GM23338 (cell line): ENCODE results near the gene METTL26. TPM values are rescaled to one million over a fixed set of nuclear protein-coding genes. Genes with fewer than 3 reads are reported as not detected.
A peak's percentile ranks its signal among the peaks of the same experiment; 100 is the strongest.

ENCODE experiments used
- ATAC-seq: fragments of 200-7000 bp; cut with Tn5 transposase; 3 replicates; pipeline ENCODE4 v1.9.1; 2020
- DNase-seq: peaks from one replicate; pipeline ENCODE4 v3.0.0-alpha.2; 2015; ENCODE audit warnings: low spot score
- H2AFZ ChIP-seq: fragments of 200-600 bp; sonication (generic); 2 replicates; pipeline ENCODE4 v1.8.0; 2016; ENCODE audit warnings: antibody characterized with exemption, mild to moderate bottlenecking, moderate library complexity
- H3F3A ChIP-seq: fragments of 200-600 bp; sonication (generic); replicated peaks from 2 replicates; pipeline ENCODE4 v1.8.0; 2017; ENCODE audit warnings: antibody characterized with exemption, mixed run types, low read depth
- H3K27ac ChIP-seq: fragments of 200-600 bp; sonication (generic); 2 replicates; pipeline ENCODE4 v1.6.1; 2016; ENCODE audit warnings: low read depth
- H3K27me3 ChIP-seq: fragments of 200-600 bp; sonication (generic); 2 replicates; pipeline ENCODE4 v1.8.0; 2016; ENCODE audit warnings: mild to moderate bottlenecking, mixed run types, moderate library complexity; ENCODE audit not compliant: insufficient read depth
- H3K36me3 ChIP-seq: fragments of 200-600 bp; sonication (generic); 2 replicates; pipeline ENCODE4 v1.8.0; 2016; ENCODE audit warnings: mild to moderate bottlenecking; ENCODE audit not compliant: insufficient read depth
- H3K4me1 ChIP-seq: fragments of 200-600 bp; sonication (generic); 2 replicates; pipeline ENCODE4 v1.8.0; 2016; ENCODE audit warnings: mild to moderate bottlenecking, moderate library complexity; ENCODE audit not compliant: insufficient read depth
- H3K4me2 ChIP-seq: fragments of 200-600 bp; sonication (generic); 2 replicates; pipeline ENCODE4 v1.7.1; 2017; ENCODE audit warnings: mixed run types
- H3K4me3 ChIP-seq: fragments of 200-600 bp; sonication (generic); 2 replicates; pipeline ENCODE4 v1.6.1; 2016; ENCODE audit warnings: mixed run types
- H3K79me2 ChIP-seq: fragments of 200-600 bp; sonication (generic); replicated peaks from 2 replicates; pipeline ENCODE4 v1.8.0; 2017; ENCODE audit warnings: mild to moderate bottlenecking; ENCODE audit not compliant: insufficient read depth
- H3K9me2 ChIP-seq: fragments of 200-600 bp; sonication (generic); 2 replicates; pipeline ENCODE4 v1.8.0; 2017; ENCODE audit not compliant: insufficient read depth
- H4K20me1 ChIP-seq: fragments of 200-600 bp; sonication (generic); replicated peaks from 2 replicates; pipeline ENCODE4 v1.8.0; 2017; ENCODE audit warnings: mild to moderate bottlenecking; ENCODE audit not compliant: insufficient read depth
- H3K27ac Mint-ChIP-seq: 2 replicates; pipeline ENCODE4 v1.8.0; 2020; ENCODE audit warnings: inconsistent platforms, mild to moderate bottlenecking, moderate library complexity, mixed read lengths
- H3K27me3 Mint-ChIP-seq: 3 replicates; pipeline ENCODE4 v1.8.0; 2022; ENCODE audit warnings: low read depth, mild to moderate bottlenecking, moderate library complexity, mixed read lengths, inconsistent platforms; ENCODE audit not compliant: insufficient read depth, poor library complexity
- H3K36me3 Mint-ChIP-seq: 3 replicates; pipeline ENCODE4 v1.8.0; 2021; ENCODE audit warnings: low read depth, mild to moderate bottlenecking, inconsistent platforms, moderate library complexity, mixed read lengths
- H3K4me1 Mint-ChIP-seq: 3 replicates; pipeline ENCODE4 v1.8.0; 2020; ENCODE audit warnings: mild to moderate bottlenecking, inconsistent platforms, mixed read lengths
- H3K4me3 Mint-ChIP-seq: 3 replicates; pipeline ENCODE4 v1.8.0; 2021; ENCODE audit warnings: moderate library complexity, mild to moderate bottlenecking, inconsistent platforms, mixed read lengths
- H3K9me3 Mint-ChIP-seq: 3 replicates; pipeline ENCODE4 v1.8.0; 2020; ENCODE audit warnings: moderate library complexity, mild to moderate bottlenecking, inconsistent platforms, mixed read lengths
- STAT1 ChIP-seq: IDR thresholded peaks from one replicate; pipeline ENCODE4 v1.6.1; 2016; ENCODE audit warnings: antibody characterized with exemption; ENCODE audit not compliant: unreplicated experiment
- ZNF114 ChIP-seq: fragments of 250-450 bp; sonication (Bioruptor Pico); IDR thresholded peaks from 2 replicates; pipeline ENCODE4 v1.5.0; 2020; ENCODE audit warnings: mild to moderate bottlenecking, moderate library complexity
- ZNF331 ChIP-seq: fragments of 250-450 bp; sonication (Bioruptor Pico); IDR thresholded peaks from 2 replicates; pipeline ENCODE4 v1.5.0; 2020; ENCODE audit warnings: low read depth, mild to moderate bottlenecking, moderate library complexity
- ZNF462 ChIP-seq: fragments of 250-450 bp; sonication (Bioruptor Pico); IDR thresholded peaks from 2 replicates; pipeline ENCODE4 v1.5.0; 2020; ENCODE audit warnings: mild to moderate bottlenecking, moderate library complexity
- polyA plus RNA-seq: library from polyadenylated mRNA; unstranded; fragments of >200 nt; fragmentation: Nextera tagmentation; extraction: Ambion mirVana; gene quantifications from 2 replicates; pipeline ENCODE4 v1.2.1, GENCODE V29; 2016
- total RNA-seq: library from RNA; depleted of rRNA; stranded (reverse); fragments of >200 nt; shearing (Covaris generic); gene quantifications from 2 replicates; pipeline ENCODE4 v1.2.3, GENCODE V29; 2014

Gene METTL26
- total and polyA plus RNA-seq, 2 experiments from 2014 or later = 153 to 223 TPM

DNA sequence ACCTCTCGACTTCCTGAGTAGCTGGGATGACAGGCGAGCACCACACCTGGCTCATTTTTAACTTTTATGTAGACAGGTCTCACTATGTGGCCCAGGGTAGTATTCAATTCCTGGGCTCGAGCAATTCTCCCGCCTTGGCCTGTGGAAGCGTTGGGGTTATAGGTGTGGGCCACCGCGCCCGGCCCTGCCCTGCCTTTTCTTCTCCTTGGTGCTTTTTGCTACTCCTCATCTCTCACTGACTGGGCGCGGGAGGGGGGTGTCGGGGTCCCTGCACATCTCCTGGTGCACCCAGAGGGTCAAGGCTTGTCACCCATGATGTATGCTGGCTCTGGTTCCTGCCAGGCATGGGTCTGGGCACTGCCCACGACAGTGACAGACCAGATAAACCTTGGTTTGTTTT lies 8.5 kb upstream of the METTL26 start:
- Histone ChIP-seq H3K9me2 (no peaks in the 10 kb centered on the region), H3K79me2 (peaks cover 17% of the 10 kb centered on the region; the same call in 1 of the 2 replicates), H3F3A (peaks cover 9% of the 10 kb centered on the region; the same call in 1 of the 2 replicates), H3K36me3 (no peaks in the 10 kb centered on the region), H4K20me1 (no peaks in the 10 kb centered on the region; the same call in 1 of the 2 replicates), H3K4me2 (no peak overlapping the region), H3K4me1 (peaks cover 5% of the 10 kb centered on the region; the same call in 1 of the 2 replicates), H3K4me3 (no peak overlapping the region), H2AFZ (no peak overlapping the region), H3K27me3 (no peaks in the 10 kb centered on the region), H3K27ac (no peak overlapping the region)
- Mint-ChIP-seq H3K36me3 (no peaks in the 10 kb centered on the region), H3K27me3 (peaks cover 6% of the 10 kb centered on the region), H3K4me3 (peak overlapping the region; percentile 32; the same call in 1 of the 3 replicates), H3K9me3 (no peaks in the 10 kb centered on the region), H3K4me1 (peaks cover 5% of the 10 kb centered on the region; the same call in 2 of the 3 replicates), H3K27ac (no peak overlapping the region)
- no peak for TF ChIP-seq ZNF331 (CRISPR knock-in tag)
- TF ChIP-seq STAT1 = no peak
- no peak for TF ChIP-seq ZNF462 (CRISPR knock-in tag)
- no peak for TF ChIP-seq ZNF114 (CRISPR knock-in tag)
- ATAC-seq (no peak), DNase-seq (no peak)

DNA sequence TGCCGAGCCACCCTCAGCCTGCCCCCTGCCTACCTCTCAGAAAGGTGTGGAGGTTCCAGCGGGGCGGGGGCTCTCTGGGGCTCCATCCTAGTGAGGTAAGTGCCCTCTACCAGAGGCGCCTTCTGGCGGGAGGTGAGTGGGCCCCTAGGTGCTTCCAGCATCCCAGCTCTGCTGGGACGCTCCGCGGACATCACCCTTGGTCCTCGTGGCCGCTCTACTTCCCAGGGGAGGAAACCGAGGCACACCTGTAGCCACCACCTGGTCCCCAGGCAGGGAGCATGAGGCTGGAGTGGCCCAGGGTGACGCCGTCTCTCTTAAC lies 6.9 kb upstream of the METTL26 start:
- H3K4me2 ChIP-seq = peak overlapping the region; percentile 80
- no peaks in the 10 kb centered on the region for H3K9me3 Mint-ChIP-seq
- TF ChIP-seq ZNF462 (CRISPR knock-in tag) = no peak

More for the DNA sequence above, 6.9 kb upstream of the METTL26 start:
- Mint-ChIP-seq H3K27me3 (peaks cover 5% of the 10 kb centered on the region), H3K36me3 (no peaks in the 10 kb centered on the region), H3K4me3 (peak overlapping the region; percentile 75), H3K4me1 (peaks cover 16% of the 10 kb centered on the region; the same call in 2 of the 3 replicates), H3K27ac (no peak overlapping the region)
- Histone ChIP-seq H3K9me2 (no peaks in the 10 kb centered on the region), H3K4me3 (peak overlapping the region; percentile 74), H3K27ac (no peak overlapping the region), H3K36me3 (no peaks in the 10 kb centered on the region), H2AFZ (no peak overlapping the region), H3F3A (0 out of 2 replicates have a peak, but pooled peaks cover 4% of the 10 kb centered on the region), H3K4me1 (peaks cover 16% of the 10 kb centered on the region), H3K27me3 (no peaks in the 10 kb centered on the region), H4K20me1 (no peaks in the 10 kb centered on the region; the same call in 1 of the 2 replicates), H3K79me2 (peaks cover 17% of the 10 kb centered on the region; the same call in 1 of the 2 replicates)
- ATAC-seq = no peak
- DNase-seq = no peak
